ENCODE data around the gene PDSS1.
"Not testable (repeated sequence)": the region's sequence is repeated elsewhere in the genome, so short reads cannot be mapped to it uniquely, and the experiment has no call there.

PDSS1 gene

GRCh38 chr10:26741368-26741767 lies 43.9 kb downstream of the PDSS1 start:
- DNase-seq: no peak

- no peak for DNase-seq
These were observed 45.6 kb downstream of the PDSS1 start for GRCh38 chr10:26743091-26743490.

- no peak for DNase-seq
These were observed 46.3 kb downstream of the PDSS1 start for GRCh38 chr10:26743841-26744240.

- no peak for DNase-seq
These were observed 48.6 kb downstream of the PDSS1 start for GRCh38 chr10:26746061-26746460.

- DNase-seq: no peak
These were observed 58.0 kb downstream of the PDSS1 start for GRCh38 chr10:26755443-26755903.

GRCh38 chr10:26759008-26759407 lies 61.5 kb downstream of the PDSS1 start:
- no peak for DNase-seq

GRCh38 chr10:26765549-26765948 lies 68.0 kb downstream of the PDSS1 start:
- DNase-seq: no peak

GRCh38 chr10:26770069-26770468 lies 72.6 kb downstream of the PDSS1 start:
- DNase-seq: no peak

- DNase-seq: no peak
These were observed 76.1 kb downstream of the PDSS1 start for GRCh38 chr10:26773633-26774032.

GRCh38 chr10:26776258-26776657 lies 78.8 kb downstream of the PDSS1 start:
- no peak for DNase-seq

- no peak for DNase-seq
These were observed 80.2 kb downstream of the PDSS1 start for GRCh38 chr10:26777686-26778085.

- DNase-seq: no peak
These were observed 81.8 kb downstream of the PDSS1 start for GRCh38 chr10:26779176-26779860.

- no peak for DNase-seq
These were observed 82.7 kb downstream of the PDSS1 start for GRCh38 chr10:26780106-26780792.

GRCh38 chr10:26780793-26781601 lies 83.5 kb downstream of the PDSS1 start:
- no peak for DNase-seq

GRCh38 chr10:26781797-26782196 lies 84.3 kb downstream of the PDSS1 start:
- DNase-seq: no peak

- no peak for DNase-seq
These were observed 89.9 kb downstream of the PDSS1 start for GRCh38 chr10:26787362-26787761.

GRCh38 chr10:26789779-26790178 lies 92.3 kb downstream of the PDSS1 start:
- DNase-seq: not testable (repeated sequence)

- no peak for DNase-seq
These were observed 92.9 kb downstream of the PDSS1 start for GRCh38 chr10:26790221-26790995.

GRCh38 chr10:26792758-26793495 lies 95.4 kb downstream of the PDSS1 start:
- no peak for DNase-seq
